HG03565 (cell line): ENCODE measurements around the gene CDC42EP1.
"Not testable (repeated sequence)": the region's sequence is repeated elsewhere in the genome, so short reads cannot be mapped to it uniquely, and the experiment has no call there.

Experiments
- ATAC-seq: cut with Tn5 transposase; IDR thresholded peaks from one replicate; pipeline ENCODE4 v1.9.1; 2021; ENCODE audit warnings: mild to moderate bottlenecking, moderate library complexity; ENCODE audit not compliant: unreplicated experiment

The CDC42EP1 gene

DNA sequence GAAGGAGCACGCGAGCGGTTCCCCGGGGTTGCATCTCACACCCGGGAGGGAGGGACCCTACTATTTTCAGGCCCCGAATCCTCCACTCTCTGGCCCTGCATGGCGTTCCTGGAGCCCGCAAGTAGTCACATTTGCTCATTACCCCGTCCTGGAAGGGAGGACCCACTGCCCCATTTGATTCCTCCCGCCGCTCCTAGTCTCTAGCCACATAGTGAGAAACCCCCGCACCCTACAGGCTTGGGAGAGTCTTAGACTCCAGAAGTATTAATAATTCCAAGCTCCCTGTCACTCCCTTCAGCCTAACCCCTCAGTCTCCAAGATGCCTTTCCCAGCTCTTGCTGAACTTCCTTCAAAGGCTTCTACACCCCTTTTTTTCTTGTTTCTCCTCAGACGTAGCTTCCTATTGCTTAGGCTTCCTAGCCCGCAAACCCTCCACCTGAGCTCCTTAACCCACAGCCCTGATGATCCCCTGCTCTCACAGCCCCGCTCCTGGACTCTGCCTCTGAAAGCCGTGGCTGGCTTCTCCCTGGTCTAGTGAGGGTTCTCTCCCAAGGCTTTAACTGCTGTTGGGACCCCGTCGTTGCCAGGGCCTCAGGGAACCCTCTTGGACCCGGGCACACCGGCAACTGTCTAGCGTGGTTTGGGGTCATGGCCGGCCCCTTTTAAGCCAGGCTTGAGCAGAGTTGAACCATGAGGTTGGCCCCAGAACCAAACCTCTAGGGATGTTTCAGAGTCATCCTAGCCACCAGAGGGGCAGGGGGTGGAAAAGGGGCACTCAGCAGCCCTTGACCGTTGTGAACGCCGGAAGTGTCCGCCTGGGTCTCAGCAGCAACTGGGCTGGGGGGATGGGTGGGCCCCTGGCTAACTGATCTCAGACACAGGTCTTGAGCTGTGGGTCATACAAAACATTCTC is 49.2 kb downstream of the CDC42EP1 start:
- no peak for ATAC-seq

DNA sequence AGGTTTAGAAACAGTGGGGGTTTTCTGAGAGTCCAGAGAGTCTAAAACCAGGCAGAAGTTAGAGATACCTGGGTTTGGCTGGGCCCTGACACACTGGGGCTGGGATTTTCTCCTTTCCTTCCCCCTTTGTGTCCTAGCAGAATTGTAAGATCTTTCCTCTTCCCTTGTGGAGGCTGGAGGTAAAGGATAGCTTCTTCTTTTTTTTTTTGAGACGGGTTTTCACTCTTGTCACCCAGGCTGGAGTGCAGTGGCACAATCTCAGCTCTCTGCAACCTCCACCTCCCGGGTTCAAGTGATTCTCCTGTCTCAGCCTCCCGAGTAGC is 49.8 kb downstream of the CDC42EP1 start:
- not testable (repeated sequence) for ATAC-seq

DNA sequence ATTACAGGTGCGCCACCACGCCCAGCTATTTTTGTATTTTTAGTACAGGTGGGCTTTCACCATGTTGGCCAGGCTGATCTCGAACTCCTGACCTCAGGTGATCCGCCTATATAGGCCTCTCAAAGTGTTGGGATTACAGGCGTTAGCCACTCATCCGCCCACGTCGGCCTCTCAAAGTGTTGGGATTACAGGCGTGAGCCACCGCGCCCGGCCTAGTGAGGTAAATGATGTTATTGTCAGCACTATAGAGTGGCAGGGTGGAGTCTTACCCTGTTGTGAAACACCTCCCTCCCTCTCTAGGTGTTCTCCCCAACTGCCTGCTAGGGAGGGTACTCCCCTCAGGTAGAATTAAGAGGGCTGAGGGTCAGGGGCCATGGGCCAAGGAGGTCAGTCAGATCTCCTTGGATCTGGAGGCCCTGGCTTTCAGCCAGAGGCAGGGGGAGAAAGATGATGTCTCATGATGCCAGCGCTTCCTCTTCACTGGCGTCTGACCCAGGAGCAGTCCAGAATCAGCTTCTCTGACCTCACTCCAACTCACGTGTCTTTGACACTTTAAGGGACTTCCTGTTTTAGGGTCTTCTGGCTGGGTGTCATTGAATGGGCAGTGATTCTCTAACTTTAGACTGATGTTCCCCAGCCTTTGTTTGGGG is 50.3 kb downstream of the CDC42EP1 start:
- ATAC-seq: no peak

DNA sequence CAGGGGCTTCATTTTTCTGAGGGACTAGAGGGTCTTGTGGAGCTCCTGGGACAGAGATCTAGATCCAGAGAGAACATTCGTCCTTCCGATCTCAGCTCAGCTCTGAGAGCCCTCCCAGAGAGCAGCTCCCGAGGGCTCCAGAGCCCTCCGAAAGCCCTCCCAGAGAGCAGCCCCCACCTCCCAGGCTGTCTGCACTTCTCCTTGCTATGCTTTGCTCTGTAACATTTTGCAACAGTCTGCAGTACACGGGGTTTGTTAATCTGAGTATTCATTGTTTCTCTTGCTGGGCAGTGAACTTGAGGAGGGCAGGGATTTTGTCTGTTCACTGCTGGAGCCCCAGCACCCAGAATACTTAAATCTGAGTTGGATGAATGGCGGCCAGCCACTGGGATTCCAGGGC is 50.9 kb downstream of the CDC42EP1 start:
- no peak for ATAC-seq

GRCh38 chr22:37616201-37617083 is 56.2 kb downstream of the CDC42EP1 start:
- ATAC-seq: no peak

GRCh38 chr22:37617431-37617830 is 57.2 kb downstream of the CDC42EP1 start:
- ATAC-seq: no peak

- no peak for ATAC-seq
Measured at GRCh38 chr22:37618072-37618656, 57.9 kb downstream of the CDC42EP1 start.

GRCh38 chr22:37618674-37619073 is 58.4 kb downstream of the CDC42EP1 start:
- ATAC-seq: no peak
